ENCODE measurements around the gene TIAM2.

TIAM2 gene

DNA sequence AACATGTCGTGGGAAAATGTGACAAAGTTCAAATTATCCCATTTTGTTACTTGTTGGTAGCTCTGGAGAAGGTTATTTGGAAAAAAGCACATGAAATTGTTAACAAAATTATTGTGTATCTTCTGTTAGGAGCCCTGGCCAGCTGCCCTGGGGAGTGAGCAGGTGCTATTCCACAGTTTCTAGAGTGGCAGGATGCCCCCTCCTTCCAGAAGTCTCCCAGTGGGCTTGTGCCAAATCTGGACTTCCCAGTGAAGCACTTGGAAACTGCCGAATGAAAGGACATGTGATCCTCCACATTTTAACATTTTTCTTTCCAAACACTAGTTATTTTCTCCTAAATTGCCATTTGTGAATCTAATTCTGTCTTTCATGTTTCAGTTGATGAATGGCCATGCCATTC is 201.8 kb downstream of the TIAM2 start:
- H3K27ac ChIP-seq (replicated peaks) = no peak overlapping the region
- H3K4me3 ChIP-seq (replicated peaks; ENCODE audit: insufficient read depth, low read length) = no peak overlapping the region
- TF ChIP-seq POLR2AphosphoS5 (IDR thresholded peaks at IDR 0.05; ENCODE audit: low read depth) (no peak), SPI1 (IDR thresholded peaks at IDR 0.05; ENCODE audit: borderline replicate concordance, low read depth) (no peak), GABPA (IDR thresholded peaks at IDR 0.05; ENCODE audit: low read depth) (no peak), CTCF (IDR thresholded peaks at IDR 0.05; ENCODE audit: insufficient read depth, low read length) (no peak)
- TF ChIP-seq, protein P1, sequence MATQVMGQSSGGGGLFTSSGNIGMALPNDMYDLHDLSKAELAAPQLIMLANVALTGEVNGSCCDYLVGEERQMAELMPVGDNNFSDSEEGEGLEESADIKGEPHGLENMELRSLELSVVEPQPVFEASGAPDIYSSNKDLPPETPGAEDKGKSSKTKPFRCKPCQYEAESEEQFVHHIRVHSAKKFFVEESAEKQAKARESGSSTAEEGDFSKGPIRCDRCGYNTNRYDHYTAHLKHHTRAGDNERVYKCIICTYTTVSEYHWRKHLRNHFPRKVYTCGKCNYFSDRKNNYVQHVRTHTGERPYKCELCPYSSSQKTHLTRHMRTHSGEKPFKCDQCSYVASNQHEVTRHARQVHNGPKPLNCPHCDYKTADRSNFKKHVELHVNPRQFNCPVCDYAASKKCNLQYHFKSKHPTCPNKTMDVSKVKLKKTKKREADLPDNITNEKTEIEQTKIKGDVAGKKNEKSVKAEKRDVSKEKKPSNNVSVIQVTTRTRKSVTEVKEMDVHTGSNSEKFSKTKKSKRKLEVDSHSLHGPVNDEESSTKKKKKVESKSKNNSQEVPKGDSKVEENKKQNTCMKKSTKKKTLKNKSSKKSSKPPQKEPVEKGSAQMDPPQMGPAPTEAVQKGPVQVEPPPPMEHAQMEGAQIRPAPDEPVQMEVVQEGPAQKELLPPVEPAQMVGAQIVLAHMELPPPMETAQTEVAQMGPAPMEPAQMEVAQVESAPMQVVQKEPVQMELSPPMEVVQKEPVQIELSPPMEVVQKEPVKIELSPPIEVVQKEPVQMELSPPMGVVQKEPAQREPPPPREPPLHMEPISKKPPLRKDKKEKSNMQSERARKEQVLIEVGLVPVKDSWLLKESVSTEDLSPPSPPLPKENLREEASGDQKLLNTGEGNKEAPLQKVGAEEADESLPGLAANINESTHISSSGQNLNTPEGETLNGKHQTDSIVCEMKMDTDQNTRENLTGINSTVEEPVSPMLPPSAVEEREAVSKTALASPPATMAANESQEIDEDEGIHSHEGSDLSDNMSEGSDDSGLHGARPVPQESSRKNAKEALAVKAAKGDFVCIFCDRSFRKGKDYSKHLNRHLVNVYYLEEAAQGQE (IDR thresholded peaks at IDR 0.05; ENCODE audit: insufficient replicate concordance, low read depth) = no peak
- no peaks in the 10 kb centered on the region for H3K27me3 ChIP-seq (ENCODE audit: insufficient read depth, poor library complexity, severe bottlenecking)
- DNase-seq (ENCODE audit: low read depth in 1 of 2, low spot score in 1 of 2) = no peak

- TF ChIP-seq CTCF (IDR thresholded peaks at IDR 0.05; ENCODE audit: insufficient read depth, low read length) = no peak
- TF ChIP-seq SPI1 (IDR thresholded peaks at IDR 0.05; ENCODE audit: borderline replicate concordance, low read depth) = peak; percentile 85
- no peak for TF ChIP-seq POLR2AphosphoS5 (IDR thresholded peaks at IDR 0.05; ENCODE audit: low read depth)
- TF ChIP-seq GABPA (IDR thresholded peaks at IDR 0.05; ENCODE audit: low read depth) = no peak
- no peak overlapping the region for H3K4me3 ChIP-seq (replicated peaks; ENCODE audit: insufficient read depth, low read length)
- H3K27ac ChIP-seq (replicated peaks) = no peak overlapping the region
- DNase-seq (ENCODE audit: low read depth in 1 of 2, low spot score in 1 of 2) = no peak
- H3K27me3 ChIP-seq (ENCODE audit: insufficient read depth, poor library complexity, severe bottlenecking) = no peaks in the 10 kb centered on the region
Observed at GRCh38 chr6:155197932-155198331, 202.8 kb downstream of the TIAM2 start.

GRCh38 chr6:155200012-155200411 is 204.9 kb downstream of the TIAM2 start:
- TF ChIP-seq CTCF (IDR thresholded peaks at IDR 0.05; ENCODE audit: insufficient read depth, low read length) = no peak
- no peak for TF ChIP-seq GABPA (IDR thresholded peaks at IDR 0.05; ENCODE audit: low read depth)
- no peak for TF ChIP-seq POLR2AphosphoS5 (IDR thresholded peaks at IDR 0.05; ENCODE audit: low read depth)
- TF ChIP-seq SPI1 (IDR thresholded peaks at IDR 0.05; ENCODE audit: borderline replicate concordance, low read depth) = no peak
- TF ChIP-seq, protein P1 (IDR thresholded peaks at IDR 0.05; ENCODE audit: insufficient replicate concordance, low read depth) = no peak
- no peaks in the 10 kb centered on the region for H3K27me3 ChIP-seq (ENCODE audit: insufficient read depth, poor library complexity, severe bottlenecking)
- DNase-seq (ENCODE audit: low read depth in 1 of 2, low spot score in 1 of 2) = no peak
- H3K27ac ChIP-seq (replicated peaks) = no peak overlapping the region
- no peak overlapping the region for H3K4me3 ChIP-seq (replicated peaks; ENCODE audit: insufficient read depth, low read length)
